HG02884 (cell line): ENCODE measurements around the gene SNCA.

Experiments used
- ATAC-seq: cut with Tn5 transposase; IDR thresholded peaks from one replicate; pipeline ENCODE4 v1.9.1; 2021; ENCODE audit warnings: mild to moderate bottlenecking, moderate library complexity; ENCODE audit not compliant: unreplicated experiment

Gene SNCA

GRCh38 chr4:89712827-89713226 lies 124.1 kb downstream of the SNCA start:
- no peak for ATAC-seq

- no peak for ATAC-seq
These were observed 124.8 kb downstream of the SNCA start for GRCh38 chr4:89712141-89712540.

- ATAC-seq: no peak
These were observed 128.0 kb downstream of the SNCA start for GRCh38 chr4:89708903-89709421.

GRCh38 chr4:89707467-89707866 lies 129.5 kb downstream of the SNCA start:
- ATAC-seq: no peak

- ATAC-seq: no peak
These were observed 132.1 kb downstream of the SNCA start for GRCh38 chr4:89704651-89705395.

- no peak for ATAC-seq
These were observed 133.0 kb downstream of the SNCA start for GRCh38 chr4:89703829-89704590.

- ATAC-seq: no peak
These were observed 136.1 kb downstream of the SNCA start for GRCh38 chr4:89700766-89701423.

- no peak for ATAC-seq
These were observed 151.3 kb downstream of the SNCA start for GRCh38 chr4:89685690-89686089.

- ATAC-seq: no peak
These were observed 151.7 kb downstream of the SNCA start for GRCh38 chr4:89685277-89685676.

- ATAC-seq: no peak
These were observed 152.4 kb downstream of the SNCA start for GRCh38 chr4:89684536-89684935.

GRCh38 chr4:89682808-89683207 lies 154.2 kb downstream of the SNCA start:
- no peak for ATAC-seq

- no peak for ATAC-seq
These were observed 155.3 kb downstream of the SNCA start for GRCh38 chr4:89681671-89682070.

- ATAC-seq: no peak
These were observed 155.7 kb downstream of the SNCA start for GRCh38 chr4:89681219-89681618.

GRCh38 chr4:89674876-89675459 lies 162.0 kb downstream of the SNCA start:
- no peak for ATAC-seq
